Measurements from ENCODE around the gene NME3.

NME3 gene

GRCh38 chr16:1779741-1780676, 8.7 kb upstream of the NME3 start:
- no peak for FAIRE-seq

- FAIRE-seq = no peak
Observed at GRCh38 chr16:1779234-1779701, 7.9 kb upstream of the NME3 start.

GRCh38 chr16:1778200-1779179, 7.1 kb upstream of the NME3 start:
- FAIRE-seq = no peak

GRCh38 chr16:1777375-1778199, 6.2 kb upstream of the NME3 start:
- no peak for FAIRE-seq

- FAIRE-seq = no peak
Observed at GRCh38 chr16:1776991-1777374, 5.6 kb upstream of the NME3 start.

- FAIRE-seq = no peak
Observed at GRCh38 chr16:1776672-1776955, 5.3 kb upstream of the NME3 start.

- no peak for FAIRE-seq
Observed at GRCh38 chr16:1775846-1776671, 4.7 kb upstream of the NME3 start.

GRCh38 chr16:1775006-1775845, 3.9 kb upstream of the NME3 start:
- no peak for FAIRE-seq

- no peak for FAIRE-seq
Observed at GRCh38 chr16:1774448-1774780, 3.1 kb upstream of the NME3 start.

GRCh38 chr16:1773703-1774447, 2.5 kb upstream of the NME3 start:
- FAIRE-seq = no peak

GRCh38 chr16:1772908-1773702, 1.8 kb upstream of the NME3 start, which contains the start of gene MRPS34:
TSS of gene MRPS34 (minus strand) at chr16:1773134. CDS start at chr16:1773119, 15 bp downstream.
- FAIRE-seq = no peak

- FAIRE-seq = no peak
Observed at GRCh38 chr16:1772362-1772907, 1.1 kb upstream of the NME3 start, which contains the start of gene EME2. TSS of gene EME2 (plus strand) at chr16:1772810. CDS start at chr16:1773228, 418 bp downstream.

GRCh38 chr16:1771864-1772361, 570 bp upstream of the NME3 start:
- FAIRE-seq = no peak

GRCh38 chr16:1770328-1771187, 785 bp downstream of the NME3 start:
- FAIRE-seq = no peak

- FAIRE-seq = no peak
Observed at GRCh38 chr16:1769402-1770300, 1.7 kb downstream of the NME3 start.

GRCh38 chr16:1768767-1769401, 2.5 kb downstream of the NME3 start:
- no peak for FAIRE-seq
